Stimulated activated CD4-positive, alpha-beta T cell treated with anti-CD3 and anti-CD28 coated beads, Interleukin-12 subunit alpha, Interleukin-12 subunit beta, amount 100 ng/mL, for 24 hours (primary cell): ENCODE results near the gene ENTPD1.

Experiments
- DNase-seq, 2 experiments: peaks; one replicate each; pipeline ENCODE4 v3.0.0-alpha.2; 2020; ENCODE audit warnings: low read depth in 2 of 2

Gene ENTPD1

GRCh38 chr10:95832216-95833041 lies 76.5 kb downstream of the ENTPD1 start:
- DNase-seq, result no peak

- DNase-seq, result no peak
These were observed 77.2 kb downstream of the ENTPD1 start for GRCh38 chr10:95833042-95833610.

GRCh38 chr10:95834406-95834805 lies 78.4 kb downstream of the ENTPD1 start:
- no peak for DNase-seq

DNA sequence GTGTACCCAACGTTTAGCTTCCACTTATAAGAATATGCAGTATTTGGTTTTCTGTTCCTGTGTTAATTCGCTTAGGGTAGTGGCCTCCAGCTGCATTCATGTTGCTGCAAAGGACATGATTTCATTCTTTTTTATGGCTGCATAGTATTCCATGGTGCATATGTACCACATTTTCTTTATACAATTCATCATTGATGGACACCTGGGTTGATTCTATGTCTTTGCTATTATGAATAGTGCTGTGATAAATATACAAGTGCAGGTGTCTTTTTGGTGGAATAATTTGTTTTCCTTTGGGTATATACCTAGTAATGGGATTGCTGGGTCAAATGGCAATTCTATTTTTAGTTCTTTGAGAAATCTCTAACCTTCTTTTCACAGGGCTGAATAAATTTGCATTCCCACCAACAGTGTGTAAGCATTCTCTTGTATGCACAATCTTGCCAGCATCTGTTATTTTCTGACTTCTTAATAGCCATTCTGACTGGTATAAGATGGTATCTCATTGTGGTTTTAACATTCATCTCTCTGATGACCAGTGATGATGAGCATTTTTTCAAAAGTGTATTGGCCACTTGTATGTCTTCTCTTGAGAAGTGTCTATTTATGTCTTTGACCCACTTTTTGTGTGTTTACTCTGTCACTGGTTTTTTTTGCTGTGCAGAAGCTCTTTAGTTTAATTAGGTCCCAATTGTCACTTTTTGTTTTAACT lies 79.3 kb downstream of the ENTPD1 start:
- DNase-seq, result no peak

GRCh38 chr10:95835911-95836310 lies 79.9 kb downstream of the ENTPD1 start:
- no peak for DNase-seq

DNA sequence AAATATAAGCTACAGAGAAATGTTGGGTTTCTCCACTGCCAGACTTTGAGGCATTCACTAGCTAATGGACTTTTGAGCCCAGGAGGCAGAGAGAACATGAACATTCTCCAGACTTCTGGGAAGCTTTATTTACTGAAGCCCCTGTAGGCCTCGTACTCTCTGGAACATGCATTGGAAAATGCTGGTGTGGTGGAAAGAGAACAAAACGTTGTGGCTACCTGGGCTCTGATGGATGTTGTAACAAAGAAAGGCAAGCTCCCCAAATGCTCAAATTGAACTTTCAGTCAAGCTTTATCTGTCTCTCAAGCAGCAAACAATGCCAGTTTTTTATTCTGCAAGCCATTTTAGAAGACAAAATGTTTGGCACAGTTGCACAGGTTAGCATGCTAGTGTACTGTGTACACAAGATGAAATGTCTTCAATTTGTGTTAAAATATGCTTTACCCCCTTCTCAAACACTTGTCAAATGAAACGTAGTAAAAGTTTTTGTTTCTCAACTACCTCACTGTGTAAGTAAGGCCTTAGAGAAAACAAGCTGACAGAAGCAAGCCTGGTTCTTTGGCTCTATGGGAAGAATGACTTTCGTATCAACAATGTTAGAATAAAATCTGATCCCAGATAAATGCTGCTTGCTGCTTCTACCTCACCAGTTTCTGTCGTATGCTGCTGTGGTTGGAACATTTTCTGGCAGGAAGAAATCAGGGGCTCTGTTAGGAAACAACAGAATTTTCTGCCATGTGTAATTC lies 80.8 kb downstream of the ENTPD1 start:
- DNase-seq, result no peak

- DNase-seq, result no peak
These were observed 81.4 kb downstream of the ENTPD1 start for GRCh38 chr10:95837356-95837776.

DNA sequence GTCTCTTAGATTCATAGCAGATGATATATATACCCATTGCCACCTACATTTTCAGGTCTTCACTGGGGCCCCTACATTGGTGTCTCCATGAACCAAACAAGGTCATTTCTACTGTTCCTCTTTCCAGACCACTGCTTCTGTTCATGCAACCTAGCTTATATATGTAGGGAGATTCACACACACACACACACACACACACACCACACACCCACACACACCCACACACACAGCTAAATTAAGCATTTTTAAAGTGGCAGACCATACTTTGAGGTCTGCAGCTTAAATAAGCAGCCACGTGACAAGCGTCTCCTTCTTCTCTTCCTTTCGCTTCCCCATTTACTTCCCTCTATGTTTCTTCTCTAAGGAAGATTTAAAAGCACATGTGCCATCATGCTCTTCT lies 81.8 kb downstream of the ENTPD1 start:
- DNase-seq, result no peak

GRCh38 chr10:95840121-95840520 lies 84.2 kb downstream of the ENTPD1 start:
- DNase-seq, result no peak

DNA sequence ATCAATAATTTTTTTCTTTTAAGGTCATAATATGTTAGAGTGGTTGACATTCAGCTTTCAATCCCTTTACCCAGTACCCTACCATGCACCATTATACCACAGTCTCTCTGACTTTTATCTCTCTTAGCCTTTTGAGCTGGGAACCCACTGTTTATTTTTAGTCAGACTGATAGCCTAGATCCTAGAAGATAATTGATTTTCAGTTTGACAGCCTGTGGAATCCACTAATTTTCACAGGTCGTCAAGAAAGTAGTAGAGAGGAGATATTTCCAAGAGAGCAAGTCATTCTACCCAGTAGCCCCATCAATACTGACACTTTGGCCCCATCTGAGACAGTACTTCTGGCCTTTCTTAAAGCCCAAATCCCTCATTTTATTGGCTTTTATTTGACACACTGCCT lies 84.7 kb downstream of the ENTPD1 start:
- DNase-seq, result no peak

DNA sequence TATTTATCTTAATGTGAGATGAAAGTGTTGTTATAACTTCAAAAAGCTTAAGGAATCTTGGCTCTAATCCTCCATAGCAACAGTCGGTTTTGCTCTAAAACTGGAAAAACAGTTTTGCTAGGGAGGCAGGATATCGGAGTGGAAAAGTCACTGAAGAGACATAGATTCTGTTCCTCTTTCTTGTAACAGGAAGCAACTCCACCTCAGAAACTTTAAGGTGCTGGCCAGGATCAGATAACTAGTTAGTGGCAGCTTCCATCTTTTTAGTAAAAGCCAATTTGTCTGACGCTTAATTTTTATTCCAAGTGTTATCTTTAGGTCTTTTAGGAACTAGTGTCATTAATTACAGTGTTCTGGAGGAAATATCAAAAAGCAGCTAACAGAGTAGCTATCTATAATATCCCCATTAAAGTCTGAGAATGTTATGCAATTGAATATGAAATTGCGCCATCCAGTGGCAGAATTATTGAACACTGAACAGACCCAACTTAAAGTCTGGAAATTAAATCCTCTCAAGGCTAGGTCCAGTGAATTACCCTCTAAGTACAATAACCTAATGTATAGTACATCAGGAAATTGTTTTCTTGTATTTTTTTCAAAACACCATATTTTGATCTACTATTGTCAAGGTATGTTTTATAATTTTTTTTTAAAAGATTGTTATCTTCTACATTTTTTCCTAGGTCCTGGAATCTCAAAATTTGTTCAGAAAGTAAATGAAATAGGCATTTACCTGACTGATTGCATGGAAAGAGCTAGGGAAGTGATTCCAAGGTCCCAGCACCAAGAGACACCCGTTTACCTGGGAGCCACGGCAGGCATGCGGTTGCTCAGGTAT lies 85.9 kb downstream of the ENTPD1 start:
- no peak for DNase-seq

GRCh38 chr10:95845411-95845810 lies 89.4 kb downstream of the ENTPD1 start:
- no peak for DNase-seq

DNA sequence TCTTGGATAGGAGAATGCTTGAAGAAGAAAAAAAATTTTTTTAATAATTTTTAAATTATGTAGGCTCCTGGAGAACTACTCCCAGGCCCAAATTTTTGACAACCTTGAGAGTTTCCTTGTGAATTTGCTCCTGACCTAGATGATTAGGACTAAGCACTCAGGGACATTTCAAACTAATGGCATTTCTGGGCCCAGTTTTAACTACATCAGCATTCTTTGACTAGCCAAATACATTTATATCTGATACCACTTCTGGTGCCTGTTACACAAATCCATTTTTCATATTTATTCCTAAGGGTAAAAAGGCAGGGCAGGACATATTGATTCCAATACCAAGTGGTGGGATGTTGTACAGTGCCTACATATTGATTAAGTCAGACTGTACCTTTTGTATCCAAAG lies 91.0 kb downstream of the ENTPD1 start:
- DNase-seq, result no peak

- no peak for DNase-seq
These were observed 92.9 kb downstream of the ENTPD1 start for GRCh38 chr10:95848841-95849240.

GRCh38 chr10:95850791-95851190 lies 94.8 kb downstream of the ENTPD1 start:
- DNase-seq, result no peak

DNA sequence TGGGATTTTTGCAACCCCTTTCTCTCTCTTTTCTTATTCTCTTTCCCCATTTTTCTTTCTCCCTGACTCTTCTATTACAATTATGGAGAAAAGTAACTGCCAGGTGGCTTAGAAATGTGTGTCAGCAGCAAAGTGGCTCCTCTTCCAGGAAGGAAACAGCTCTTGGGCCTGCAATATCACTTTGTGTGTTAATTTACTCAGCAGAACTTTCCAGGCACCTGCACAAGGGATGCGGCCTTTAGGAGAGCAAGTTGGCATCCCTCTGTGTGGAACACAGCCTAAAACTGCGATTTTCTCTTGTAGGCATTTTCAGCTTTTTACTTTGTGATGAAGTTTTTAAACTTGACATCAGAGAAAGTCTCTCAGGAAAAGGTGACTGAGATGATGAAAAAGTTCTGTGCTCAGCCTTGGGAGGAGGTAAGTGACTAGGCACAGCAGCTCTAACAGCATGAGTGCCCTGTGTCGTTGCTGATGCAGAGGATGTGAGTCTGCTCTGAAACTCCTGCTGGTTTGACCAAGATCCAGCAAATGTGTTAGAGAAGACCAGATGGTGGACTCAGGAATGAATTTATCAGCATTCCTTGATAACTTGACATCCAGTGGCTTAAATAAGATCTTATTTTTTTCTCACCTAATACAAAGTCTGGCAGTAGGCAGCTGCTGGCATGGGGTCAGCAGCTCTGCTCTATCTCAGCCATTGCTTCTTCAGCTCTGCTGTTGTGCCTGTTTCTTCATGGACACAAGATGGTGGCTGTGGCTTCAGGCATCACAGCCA lies 104.4 kb downstream of the ENTPD1 start:
- no peak for DNase-seq

DNA sequence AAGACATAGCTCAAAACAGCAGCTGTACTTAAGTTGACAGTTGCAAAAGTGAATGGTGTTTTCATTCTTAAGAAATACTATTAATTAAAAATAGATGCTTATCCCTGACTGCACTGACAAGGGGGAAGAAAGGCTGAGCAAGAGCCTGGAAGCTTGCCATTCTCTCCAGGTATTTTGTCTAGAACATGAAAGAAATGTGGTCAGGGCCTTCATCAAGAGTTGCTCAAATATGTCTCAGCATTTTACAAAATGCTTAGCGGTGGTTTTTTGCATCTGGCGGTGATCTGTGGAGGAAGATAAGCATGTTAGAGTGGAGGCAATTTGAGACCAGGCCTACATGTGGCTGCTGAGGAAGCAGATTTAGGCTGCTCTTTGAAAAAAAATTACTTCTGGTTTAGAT lies 105.4 kb downstream of the ENTPD1 start:
- no peak for DNase-seq

DNA sequence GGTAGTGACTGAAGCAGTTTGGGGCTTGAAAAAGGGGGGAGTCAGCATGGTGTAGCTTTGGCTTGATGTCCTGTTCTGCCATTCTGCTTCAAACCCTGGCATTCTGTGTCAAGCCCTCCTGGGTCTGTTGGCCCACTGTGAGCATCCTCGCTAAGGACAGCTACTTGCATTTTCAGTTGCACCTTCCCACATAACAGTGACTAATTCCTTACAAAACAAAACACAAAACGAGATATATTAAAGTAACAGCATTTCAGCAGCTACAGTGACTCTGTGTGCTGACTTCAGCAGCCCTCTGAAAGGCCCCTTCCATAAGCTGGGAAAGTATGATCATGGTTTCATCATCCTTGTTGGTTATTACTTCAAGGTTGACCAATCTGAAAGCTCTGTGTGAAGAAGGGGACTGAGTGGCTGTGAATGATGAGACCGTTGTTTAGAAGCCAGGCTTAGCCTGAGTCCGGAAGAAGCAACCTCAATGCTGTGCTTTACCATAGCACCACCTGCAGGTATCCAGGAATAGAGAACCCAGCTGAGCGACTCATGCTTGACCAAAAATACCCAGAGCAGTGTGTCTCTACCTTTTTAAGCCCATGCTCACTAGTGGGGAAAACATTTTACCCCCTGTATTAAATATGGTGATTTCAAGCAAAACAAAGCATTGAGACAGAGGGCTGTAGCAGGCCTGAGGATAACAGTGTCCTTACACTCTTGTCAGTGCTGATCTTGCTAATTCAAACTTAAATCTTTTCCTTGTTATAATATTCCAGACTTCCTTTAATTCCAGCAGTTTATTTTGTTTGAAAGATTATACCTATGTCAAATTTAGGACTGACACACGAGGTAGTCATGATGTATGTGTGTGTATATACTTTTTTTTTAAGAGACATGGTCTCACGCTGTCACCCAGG lies 109.2 kb downstream of the ENTPD1 start:
- no peak for DNase-seq

- DNase-seq, result no peak
These were observed 110.0 kb downstream of the ENTPD1 start for GRCh38 chr10:95865814-95866466.
